Progenitor cell of endocrine pancreas (in vitro differentiated cells): Measurements from ENCODE around the gene NCF4. TPM values are rescaled to one million over a fixed set of nuclear protein-coding genes. Genes with fewer than 3 reads are reported as not detected.

Experiments
- DNase-seq: peaks from one replicate; pipeline ENCODE4 v3.0.0; 2021; ENCODE audit warnings: low spot score; ENCODE audit not compliant: unreplicated experiment
- H3K27ac Mint-ChIP-seq: 2 replicates; pipeline ENCODE4 v1.8.0; 2021; ENCODE audit warnings: mild to moderate bottlenecking, moderate library complexity, mixed read lengths
- H3K27me3 Mint-ChIP-seq: 2 replicates; pipeline ENCODE4 v1.8.0; 2021; ENCODE audit warnings: mixed read lengths
- H3K36me3 Mint-ChIP-seq: 2 replicates; pipeline ENCODE4 v1.8.0; 2022; ENCODE audit warnings: mixed read lengths; ENCODE audit not compliant: insufficient read depth
- H3K4me1 Mint-ChIP-seq: 2 replicates; pipeline ENCODE4 v1.8.0; 2021; ENCODE audit warnings: low read depth, mixed read lengths
- H3K4me3 Mint-ChIP-seq: 2 replicates; pipeline ENCODE4 v1.8.0; 2021; ENCODE audit warnings: low read depth, mild to moderate bottlenecking, moderate library complexity, mixed read lengths
- H3K9me3 Mint-ChIP-seq: 2 replicates; pipeline ENCODE4 v1.8.0; 2021; ENCODE audit warnings: low read depth, mixed read lengths
- CTCF ChIP-seq: fragments of 200-600 bp; sonication (generic); IDR thresholded peaks from one replicate; pipeline ENCODE4 v1.5.0; 2021; ENCODE audit warnings: antibody characterized with exemption, mild to moderate bottlenecking; ENCODE audit not compliant: unreplicated experiment
- total RNA-seq: library from RNA; stranded (reverse); gene quantifications from 2 replicates; pipeline ENCODE4 v1.2.1, GENCODE V29; 2021

NCF4 gene
- total RNA-seq, 1 donor from 2014 or later, result not detected

DNA sequence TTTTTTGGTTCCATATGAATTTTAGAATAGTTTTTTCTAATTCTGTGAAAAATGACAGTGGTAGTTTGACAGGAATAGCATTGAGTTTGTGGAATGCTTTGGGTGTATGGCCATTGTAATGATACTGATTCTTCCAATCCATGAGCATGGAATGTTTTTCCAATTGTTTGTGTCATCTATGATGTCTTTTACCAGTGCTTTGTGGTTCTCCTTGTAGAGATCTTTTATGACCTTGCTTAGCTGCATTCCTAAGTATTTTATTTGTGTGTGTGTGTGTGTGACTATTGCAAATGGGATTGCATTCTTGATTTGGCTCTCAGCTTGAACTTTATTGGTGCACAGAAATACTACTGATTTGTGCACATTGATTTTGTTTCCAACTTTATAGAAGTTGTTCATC, 49.7 kb downstream of the NCF4 start:
- DNase-seq, result no peak
- H3K27ac Mint-ChIP-seq, result no peak overlapping the region
- no peak overlapping the region for H3K4me3 Mint-ChIP-seq
- H3K9me3 Mint-ChIP-seq, result no peaks in the 10 kb centered on the region
- H3K36me3 Mint-ChIP-seq, result no peaks in the 10 kb centered on the region
- H3K27me3 Mint-ChIP-seq, result peaks cover 37% of the 10 kb centered on the region
- TF ChIP-seq CTCF, result no peak
- H3K4me1 Mint-ChIP-seq, result no peaks in the 10 kb centered on the region

GRCh38 chr22:36911887-36912661, 51.3 kb downstream of the NCF4 start:
- Mint-ChIP-seq H3K4me1 (no peaks in the 10 kb centered on the region), H3K9me3 (no peaks in the 10 kb centered on the region), H3K4me3 (no peak overlapping the region), H3K27me3 (peaks cover 39% of the 10 kb centered on the region), H3K27ac (no peak overlapping the region), H3K36me3 (no peaks in the 10 kb centered on the region)
- DNase-seq, result no peak
- no peak for TF ChIP-seq CTCF

DNA sequence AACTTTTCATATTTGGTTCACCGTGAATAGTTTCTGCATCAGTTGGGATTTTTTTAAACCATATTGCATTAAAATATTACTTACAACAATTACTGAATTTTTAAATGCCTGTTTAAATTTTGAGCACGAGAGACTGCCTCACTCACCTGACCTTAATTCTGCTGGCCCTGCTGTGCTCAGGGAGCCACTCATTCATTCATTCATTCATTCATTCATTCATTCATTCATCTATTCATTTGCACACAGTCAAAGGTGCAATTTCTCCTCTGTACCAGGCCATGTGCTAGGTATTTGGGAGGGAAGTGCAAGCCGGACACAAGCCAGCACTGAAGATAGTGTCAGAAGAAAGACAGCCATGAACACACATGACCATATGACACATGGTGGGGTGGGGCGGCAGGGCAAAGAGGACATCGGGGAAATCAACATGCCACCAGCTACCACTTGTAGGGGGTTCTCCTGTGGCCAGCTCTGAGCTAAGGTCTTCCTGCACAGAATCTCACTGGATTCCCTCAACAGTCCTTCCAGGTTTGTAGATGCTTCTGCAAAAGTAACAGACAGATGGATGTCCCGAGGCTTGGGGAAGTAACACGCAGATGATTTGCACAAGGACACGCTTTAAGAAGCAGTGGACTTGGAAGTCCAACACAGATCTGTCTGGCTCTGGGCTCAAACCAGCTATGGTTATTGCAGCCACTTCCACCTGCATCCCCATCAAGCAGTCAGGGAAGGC, 52.1 kb downstream of the NCF4 start:
- Mint-ChIP-seq H3K36me3 (no peaks in the 10 kb centered on the region), H3K4me1 (no peaks in the 10 kb centered on the region), H3K27ac (no peak overlapping the region), H3K27me3 (peaks cover 44% of the 10 kb centered on the region), H3K9me3 (no peaks in the 10 kb centered on the region), H3K4me3 (no peak overlapping the region)
- no peak for TF ChIP-seq CTCF
- DNase-seq, result no peak

- peaks cover 51% of the 10 kb centered on the region for H3K27me3 Mint-ChIP-seq
- no peak within 1 kb of the TSS for H3K4me3 Mint-ChIP-seq
- no peak within 1 kb of the TSS for H3K27ac Mint-ChIP-seq
Observed at GRCh38 chr22:36913427-36914389, 52.9 kb downstream of the NCF4 start, which contains the start of gene CSF2RB. CSF2RB (plus strand) TSS chr22:36913628; CDS start chr22:36922208, 8,580 bp downstream.

More at GRCh38 chr22:36913427-36914389, 52.9 kb downstream of the NCF4 start, which contains the start of gene CSF2RB:
- no peak for DNase-seq
- Mint-ChIP-seq H3K4me1 (no peaks in the 10 kb centered on the region), H3K9me3 (no peaks in the 10 kb centered on the region), H3K36me3 (no peaks in the 10 kb centered on the region)
- TF ChIP-seq CTCF, result no peak
